Renal pelvis (tissue), 4 donors: ENCODE results near the gene UBE2Q1. TPM values are rescaled to one million over a fixed set of nuclear protein-coding genes. Genes with fewer than 3 reads are reported as not detected.

ENCODE experiments used
- DNase-seq: peaks from one replicate; pipeline ENCODE4 v3.0.0-alpha.2; 2013
- polyA plus RNA-seq, 3 donors: library from polyadenylated mRNA; unstranded; fragments of 120-200 nt; gene quantifications; one replicate each; pipeline ENCODE4 v1.2.1, GENCODE V29; 2013; ENCODE audit not compliant: insufficient read length in 3 of 3

The UBE2Q1 gene
- polyA plus RNA-seq, 3 donors: 114 to 121 (median 117) TPM

DNA sequence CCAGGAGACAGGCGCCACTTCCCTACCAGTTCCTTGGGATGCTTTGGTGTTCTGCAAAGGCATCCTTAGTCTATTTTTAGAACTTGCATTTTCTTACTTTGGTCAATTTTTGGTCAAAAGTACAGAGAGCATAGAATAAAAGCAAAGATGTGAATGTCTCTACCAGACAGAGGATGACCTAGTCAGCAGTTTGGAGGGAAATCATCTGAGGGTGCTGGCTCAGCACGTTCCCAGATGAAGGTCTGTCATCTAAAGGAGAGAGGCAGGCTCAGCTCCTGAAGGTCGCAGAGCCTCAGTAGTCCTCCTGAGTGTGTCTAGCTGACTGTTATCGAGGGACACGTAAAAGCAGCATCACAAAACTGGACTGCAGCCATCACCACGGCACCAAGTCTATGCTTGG is 24.4 kb upstream of the UBE2Q1 start:
- DNase-seq: no peak

DNA sequence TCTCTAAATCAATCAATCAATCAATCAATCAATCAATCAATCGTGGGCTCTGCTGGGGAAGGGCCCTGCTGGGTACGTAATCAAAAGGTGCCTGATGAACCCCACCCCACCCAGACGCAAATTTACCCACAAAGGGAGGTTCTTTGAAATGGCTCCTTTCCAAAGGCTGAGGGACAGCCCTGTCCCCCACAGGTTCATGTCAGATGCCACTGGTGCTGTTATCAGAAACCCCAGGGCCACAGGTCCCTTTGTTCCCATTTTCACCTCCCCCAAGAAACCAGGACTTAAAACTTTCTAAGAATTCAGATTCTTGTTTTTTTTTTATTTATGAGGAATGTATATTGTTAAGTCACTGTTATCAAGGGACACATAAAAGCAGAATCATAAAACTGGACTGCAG is 23.3 kb upstream of the UBE2Q1 start:
- no peak for DNase-seq

DNA sequence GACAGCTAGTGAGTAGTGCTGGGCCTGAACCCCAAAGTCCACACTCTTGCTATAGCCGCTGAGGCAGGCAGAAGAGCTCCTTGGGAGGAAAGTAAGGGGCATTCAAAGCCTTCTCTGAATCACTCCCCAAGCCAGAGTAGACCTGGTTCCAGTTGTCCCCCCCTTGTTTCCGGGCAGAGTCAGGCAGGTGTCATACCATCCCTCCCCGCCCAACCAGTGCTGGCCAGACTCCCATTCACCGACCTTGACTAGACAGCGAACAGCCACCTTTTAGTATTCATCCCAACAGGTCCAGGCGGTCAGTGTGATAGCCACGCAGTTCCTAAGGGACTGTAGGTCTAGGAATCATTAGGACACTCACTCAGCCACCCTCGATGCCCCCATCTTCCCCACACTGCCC is 20.9 kb upstream of the UBE2Q1 start:
- no peak for DNase-seq

DNA sequence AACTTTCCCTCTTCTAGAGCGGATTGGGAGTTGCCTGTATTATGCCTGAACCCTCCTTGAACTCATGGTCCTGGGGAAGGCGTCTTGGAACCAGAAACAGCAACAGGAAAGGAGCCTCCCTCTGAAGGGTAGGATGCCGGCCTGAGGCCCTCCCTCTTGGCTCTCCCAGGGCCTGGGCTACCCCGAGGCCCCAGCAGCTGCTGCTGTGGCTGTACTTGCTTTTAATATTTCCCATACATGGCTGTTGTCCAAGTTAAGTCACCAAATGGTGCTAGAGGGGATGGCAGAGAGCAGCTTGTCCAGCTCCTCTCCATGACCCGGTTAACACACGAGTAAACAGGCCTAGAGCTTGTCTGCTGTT is 19.6 kb upstream of the UBE2Q1 start:
- no peak for DNase-seq

DNA sequence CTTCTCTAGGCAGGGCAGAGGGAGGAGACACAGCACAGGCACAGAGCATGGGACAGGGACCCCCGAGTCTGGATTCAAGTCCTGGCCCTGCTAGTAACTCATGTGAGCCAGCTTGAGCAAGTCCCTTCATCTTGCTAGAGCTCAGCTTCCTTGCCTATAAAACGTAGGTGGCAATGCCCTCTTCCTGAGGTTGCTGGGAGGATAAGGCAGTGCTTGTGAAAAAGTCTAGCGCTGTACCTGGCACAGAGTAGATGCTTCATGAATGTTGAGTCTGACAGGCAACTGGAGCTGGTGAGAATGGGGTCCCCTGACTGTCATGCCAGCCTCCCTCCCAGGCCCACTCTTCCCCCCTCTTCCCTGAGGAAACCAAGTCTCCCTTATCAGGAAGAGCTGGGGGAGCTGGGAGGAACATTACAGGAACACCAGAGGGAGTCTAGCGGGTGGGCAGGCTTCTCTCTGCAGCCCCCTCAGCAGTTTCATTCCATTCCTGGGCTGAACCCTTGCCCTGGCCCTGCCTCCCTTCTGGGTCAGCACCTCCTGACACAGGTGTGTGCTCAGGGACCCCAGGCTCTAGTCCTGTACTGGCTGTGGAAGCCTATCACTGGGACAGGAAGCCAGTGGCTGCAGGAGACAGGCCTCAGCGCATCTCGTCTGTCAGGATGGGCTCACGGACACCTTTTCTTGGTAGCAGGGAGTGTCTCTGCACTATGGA is 19.0 kb upstream of the UBE2Q1 start:
- no peak for DNase-seq

DNA sequence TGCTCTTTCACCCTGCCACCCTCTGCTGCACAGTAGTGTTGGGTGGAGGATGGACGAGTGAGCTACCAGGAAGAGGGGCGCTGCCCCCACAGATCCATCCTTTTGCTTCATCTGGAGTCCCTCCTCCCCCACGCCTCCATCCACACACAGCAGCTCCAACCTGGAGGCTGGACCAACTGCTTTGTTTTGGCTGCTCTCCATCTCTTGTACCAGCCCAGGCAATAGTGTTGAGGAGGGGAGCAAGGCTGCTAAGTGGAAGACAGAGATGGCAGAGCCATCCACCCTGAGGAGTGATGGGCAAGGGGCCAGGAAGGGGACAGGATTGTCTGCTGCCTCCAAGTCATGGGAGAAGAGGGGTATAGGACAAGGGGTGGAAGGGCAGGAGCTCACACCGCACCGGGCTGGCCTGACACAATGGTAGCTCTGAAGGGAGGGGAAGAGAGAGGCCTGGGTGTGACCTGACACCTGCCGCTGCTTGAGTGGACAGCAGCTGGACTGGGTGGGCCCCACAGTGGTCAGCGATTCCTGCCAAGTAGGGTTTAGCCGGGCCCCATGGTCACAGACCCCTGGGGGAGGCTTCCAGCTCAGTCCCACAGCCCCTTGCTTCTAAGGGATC is 17.6 kb upstream of the UBE2Q1 start:
- DNase-seq: no peak

DNA sequence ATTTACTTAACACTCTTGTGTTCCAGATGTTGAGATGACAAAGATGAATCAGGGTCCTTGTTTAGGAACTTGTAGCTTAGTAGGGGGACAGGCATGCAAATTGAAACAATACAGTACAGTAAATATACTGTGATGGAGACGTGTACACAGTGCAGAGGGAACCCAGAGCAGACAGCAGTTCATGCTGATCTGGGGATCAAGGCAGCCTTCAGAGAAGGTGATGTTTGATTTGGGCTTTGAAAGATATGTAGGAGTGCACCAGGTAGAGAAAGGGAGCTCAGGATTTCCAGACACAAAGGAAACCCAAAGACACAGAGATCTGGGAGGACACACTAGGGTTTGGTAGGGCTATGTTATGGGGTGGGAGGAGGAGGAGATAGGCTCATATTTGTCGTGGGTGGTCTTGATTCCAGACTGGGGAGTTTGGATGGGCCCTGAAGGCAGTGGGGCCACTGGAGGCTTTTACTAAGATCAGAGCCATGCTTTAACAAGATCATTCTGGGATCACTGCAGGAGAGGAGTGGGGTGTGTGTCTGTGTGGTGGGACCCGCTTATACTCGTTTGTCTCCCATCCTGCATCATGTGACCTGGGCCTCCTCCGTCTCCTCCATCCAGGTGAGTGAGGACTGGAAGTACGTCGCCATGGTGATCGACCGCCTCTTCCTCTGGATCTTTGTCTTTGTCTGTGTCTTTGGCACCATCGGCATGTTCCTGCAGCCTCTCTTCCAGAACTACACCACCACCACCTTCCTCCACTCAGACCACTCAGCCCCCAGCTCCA is 16.9 kb upstream of the UBE2Q1 start:
- no peak for DNase-seq

DNA sequence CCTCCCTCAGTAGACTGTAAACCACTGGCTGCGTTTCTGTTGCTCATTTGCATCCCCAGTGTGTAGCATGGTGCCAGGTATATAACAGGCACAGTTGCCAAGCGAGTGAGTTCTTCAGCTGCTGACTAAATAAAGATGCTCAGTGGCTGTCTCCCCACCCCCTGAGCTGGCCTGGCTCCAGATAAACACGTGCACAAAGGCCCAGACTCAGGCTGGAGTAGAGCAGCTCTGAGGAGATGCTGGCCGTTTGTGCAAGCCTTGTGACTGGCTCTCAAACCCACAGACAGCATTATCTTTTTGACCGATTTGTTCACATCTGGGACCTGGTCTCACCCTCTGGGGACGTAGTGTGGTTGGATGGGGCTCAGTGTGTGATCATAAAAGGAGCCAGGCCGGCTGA is 16.3 kb upstream of the UBE2Q1 start:
- no peak for DNase-seq

DNA sequence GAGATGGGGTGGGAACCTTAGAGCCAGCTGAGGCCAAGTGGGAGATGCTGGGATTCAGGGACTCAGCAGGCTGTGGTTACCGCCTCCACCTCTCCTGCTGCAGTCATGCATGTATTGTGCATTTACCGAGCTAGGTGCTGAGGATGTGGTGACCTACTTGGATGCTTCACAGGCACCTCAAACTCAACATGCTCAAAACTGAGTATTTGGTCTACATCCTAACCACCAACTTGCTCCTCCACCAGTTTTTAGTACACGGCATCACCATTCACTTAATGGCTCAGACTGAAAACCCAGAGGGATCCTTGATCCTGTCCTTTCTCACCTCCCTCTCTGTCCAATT is 14.7 kb upstream of the UBE2Q1 start:
- no peak for DNase-seq

DNA sequence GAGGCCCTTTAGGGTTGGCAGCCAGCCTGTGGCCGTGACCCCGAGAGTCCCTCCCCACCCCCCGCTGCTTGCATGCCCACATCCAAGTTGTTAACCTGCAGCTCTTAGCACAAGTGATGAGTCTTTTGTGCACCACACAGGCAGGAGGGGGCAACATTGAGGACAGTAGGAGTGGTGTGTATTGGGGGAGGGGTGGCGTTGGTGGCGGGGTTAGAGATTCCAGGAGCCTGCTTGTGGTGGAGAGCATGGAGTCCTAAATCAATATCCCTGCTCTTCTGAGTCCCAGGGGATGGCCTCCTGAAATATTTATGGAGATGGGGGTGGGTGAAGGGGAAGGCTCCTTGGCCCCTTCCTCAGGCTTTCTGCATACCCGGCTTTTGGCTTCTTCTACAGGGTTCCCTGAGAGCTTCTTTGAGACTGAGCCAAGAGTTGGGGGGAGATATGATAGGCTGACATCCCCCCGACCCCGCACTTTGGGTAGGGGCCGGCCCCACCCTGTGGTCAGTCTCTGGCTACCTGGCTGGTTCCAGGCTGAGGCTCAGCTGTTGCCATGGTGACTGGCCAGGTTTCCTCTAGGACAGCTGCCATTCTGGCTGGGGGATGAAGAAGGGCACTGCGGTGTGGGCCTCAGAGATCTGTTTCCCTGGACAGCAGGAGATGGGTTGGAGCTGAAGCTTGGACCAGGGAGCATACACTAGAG is 14.2 kb upstream of the UBE2Q1 start:
- DNase-seq: no peak

DNA sequence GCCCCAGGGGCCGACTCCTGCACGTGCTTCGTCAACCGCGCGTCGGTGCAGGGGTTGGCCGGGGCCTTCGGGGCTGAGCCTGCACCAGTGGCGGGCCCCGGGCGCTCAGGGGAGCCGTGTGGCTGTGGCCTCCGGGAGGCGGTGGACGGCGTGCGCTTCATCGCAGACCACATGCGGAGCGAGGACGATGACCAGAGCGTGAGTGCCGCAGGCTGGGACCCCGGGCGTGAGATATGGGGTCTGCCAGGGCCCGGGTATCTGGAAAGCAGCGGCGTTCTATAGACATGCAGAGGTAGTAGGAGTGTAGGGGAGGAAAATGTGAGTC is 13.5 kb upstream of the UBE2Q1 start:
- DNase-seq: no peak

DNA sequence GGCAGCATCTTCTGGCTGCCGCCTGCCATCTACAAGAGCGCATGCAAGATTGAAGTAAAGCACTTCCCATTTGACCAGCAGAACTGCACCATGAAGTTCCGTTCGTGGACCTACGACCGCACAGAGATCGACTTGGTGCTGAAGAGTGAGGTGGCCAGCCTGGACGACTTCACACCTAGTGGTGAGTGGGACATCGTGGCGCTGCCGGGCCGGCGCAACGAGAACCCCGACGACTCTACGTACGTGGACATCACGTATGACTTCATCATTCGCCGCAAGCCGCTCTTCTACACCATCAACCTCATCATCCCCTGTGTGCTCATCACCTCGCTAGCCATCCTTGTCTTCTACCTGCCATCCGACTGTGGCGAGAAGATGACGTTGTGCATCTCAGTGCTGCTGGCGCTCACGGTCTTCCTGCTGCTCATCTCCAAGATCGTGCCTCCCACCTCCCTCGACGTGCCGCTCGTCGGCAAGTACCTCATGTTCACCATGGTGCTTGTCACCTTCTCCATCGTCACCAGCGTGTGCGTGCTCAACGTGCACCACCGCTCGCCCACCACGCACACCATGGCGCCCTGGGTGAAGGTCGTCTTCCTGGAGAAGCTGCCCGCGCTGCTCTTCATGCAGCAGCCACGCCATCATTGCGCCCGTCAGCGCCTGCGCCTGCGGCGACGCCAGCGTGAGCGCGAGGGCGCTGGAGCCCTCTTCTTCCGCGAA is 12.9 kb upstream of the UBE2Q1 start:
- DNase-seq: no peak

DNA sequence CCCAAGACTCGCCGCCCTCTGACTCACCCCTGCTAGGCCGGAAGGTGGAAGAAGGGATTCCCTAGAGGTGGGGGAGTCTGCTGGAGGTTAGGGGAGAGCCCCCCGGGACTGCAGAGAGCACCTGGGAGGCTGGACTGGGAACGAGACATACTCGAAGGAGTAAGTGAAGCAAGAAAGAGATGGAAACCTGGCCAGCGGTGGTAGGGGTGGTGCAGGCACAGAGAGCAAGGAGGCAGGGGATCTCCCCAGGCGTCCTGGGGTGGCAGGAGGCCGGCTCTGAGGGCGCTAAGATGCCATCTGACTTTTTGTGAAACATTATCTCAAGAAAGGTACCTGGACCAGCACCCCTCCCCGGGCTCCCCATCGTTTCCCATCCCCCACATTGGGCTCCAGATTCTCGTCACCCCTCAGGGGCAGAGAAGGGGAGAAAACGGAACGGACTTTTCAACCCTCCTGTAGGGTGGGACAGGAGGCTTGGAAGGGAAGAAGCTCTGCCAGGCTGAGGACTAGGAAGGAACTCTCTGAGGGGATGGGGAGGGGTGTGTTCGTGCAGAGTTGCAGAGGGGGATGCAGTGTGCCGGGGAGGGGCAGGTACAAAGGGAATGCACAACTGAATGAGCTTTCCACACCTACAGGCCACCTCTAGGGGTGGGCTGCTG is 9.8 kb upstream of the UBE2Q1 start:
- DNase-seq: no peak

DNA sequence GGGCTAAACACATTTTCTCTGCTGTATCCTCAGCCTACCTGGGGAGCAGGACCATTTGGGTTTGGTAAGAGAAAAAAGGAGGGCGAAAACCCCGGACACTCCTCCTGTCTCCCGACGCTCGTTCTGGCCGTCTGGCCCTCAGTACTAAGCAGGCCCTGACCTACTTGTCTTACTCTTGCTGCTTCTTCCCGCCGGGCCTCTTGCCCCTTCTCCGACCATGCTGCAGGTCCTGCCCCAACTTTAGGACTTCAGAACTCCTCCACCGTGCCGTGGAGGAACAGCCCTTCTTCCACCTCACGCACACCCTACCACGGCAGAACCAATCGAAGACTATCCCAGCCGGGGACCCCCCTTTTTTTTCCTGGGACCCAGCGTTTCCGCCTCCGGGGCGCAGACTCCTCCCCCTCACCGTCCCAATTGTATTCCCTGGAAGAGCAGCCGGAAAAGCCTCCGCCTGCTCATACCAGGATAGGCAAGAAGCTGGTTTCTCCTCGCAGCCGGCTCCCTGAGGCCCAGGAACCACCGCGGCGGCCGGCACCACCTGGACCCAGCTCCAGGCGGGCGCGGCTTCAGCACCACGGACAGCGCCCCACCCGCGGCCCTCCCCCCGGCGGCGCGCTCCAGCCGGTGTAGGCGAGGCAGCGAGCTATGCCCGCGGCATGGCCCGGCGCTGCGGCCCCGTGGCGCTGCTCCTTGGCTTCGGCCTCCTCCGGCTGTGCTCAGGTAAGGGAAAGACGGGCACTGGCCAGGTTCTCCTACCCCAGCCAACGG is 9.1 kb upstream of the UBE2Q1 start, which contains the start of gene CHRNB2:
Gene CHRNB2, plus strand, starts transcription at position 393 of the 771 bp plus-strand sequence. Its CDS starts 267 bp downstream, at position 660.
- DNase-seq: peak; percentile 78

DNA sequence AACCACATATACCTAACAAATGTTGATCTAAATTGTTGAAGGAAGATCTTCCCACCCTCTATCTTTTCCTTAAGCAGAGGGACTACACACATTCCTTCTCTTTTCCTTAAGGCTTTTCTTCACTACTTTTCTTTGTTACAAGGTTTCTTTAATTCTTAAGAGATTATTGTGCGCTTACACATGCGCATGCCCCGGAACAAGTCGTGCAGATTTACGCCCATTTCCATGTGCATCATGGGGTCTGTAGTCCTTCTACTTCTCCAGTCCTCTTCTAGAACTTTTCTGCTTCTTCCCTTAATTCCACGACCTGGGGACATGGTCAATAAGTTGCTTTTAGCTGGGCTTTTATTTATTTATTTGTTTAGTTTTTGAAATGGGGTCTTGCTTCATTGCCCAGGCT is 7.4 kb upstream of the UBE2Q1 start:
- DNase-seq: no peak

DNA sequence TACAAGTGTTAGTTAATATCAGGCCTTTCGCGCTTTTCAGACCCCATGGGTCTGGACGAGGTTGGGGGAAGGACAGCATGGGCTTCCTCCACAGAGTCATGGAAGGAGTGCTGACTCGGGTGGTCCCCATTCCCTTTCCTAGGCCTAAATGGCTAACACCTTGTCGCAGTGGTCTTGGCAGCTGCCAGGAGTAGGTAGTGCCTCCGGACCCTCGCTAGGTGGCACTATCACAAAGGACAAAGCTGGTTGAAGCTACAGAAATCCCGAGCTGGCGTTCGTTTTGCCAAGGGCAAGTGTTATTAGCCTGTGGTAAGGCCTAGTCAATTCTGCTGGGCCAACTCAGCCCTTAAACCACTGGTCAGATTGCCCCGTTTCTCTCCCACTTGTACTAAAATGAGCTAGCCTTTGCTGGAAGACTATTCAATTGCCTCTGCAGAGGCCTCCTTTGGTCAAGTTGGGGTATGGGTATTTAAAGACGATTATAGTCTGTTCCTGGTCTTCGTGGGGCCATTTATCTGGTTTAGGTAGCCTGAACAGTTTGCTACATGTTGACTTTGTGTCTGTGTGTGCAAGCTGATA is 1.1 kb upstream of the UBE2Q1 start:
- peak; percentile 91 for DNase-seq

DNA sequence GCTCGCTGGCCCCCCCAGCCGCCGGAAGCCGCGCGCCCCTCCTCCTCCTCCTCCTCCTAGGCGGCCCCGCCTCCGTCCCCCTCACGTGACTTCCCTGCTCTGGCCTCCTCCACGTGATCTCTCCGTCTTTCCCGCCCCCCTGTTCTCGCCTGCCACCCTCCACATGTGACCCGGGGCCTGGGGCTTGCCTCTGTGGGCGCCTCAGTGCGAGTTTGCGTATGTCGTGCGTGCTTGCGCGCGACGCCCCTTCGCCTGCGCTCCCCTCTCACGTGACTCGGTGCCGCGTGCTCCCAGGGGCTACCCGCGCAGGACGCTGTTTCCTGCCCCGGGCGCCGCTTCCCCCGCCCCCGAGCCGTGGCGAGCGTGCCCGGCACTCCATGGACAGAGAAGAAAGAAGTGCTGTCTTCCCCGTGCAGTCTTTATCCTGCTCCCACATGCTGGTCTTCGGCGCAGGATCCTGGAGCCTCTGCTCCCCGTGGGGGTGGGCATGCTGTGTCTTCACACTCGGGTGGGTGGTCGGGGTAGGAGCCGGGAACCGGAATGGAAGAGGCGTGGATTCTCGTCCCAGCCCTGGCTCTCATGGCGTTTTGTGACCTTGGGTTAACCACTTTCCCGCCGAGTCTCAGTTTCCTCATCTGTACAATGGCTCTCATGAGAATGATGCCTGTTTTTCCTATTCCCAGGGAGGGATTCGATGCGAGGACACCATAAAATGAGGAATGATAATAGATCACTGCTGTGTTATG is 431 bp upstream of the UBE2Q1 start:
- peak; percentile 98 for DNase-seq

DNA sequence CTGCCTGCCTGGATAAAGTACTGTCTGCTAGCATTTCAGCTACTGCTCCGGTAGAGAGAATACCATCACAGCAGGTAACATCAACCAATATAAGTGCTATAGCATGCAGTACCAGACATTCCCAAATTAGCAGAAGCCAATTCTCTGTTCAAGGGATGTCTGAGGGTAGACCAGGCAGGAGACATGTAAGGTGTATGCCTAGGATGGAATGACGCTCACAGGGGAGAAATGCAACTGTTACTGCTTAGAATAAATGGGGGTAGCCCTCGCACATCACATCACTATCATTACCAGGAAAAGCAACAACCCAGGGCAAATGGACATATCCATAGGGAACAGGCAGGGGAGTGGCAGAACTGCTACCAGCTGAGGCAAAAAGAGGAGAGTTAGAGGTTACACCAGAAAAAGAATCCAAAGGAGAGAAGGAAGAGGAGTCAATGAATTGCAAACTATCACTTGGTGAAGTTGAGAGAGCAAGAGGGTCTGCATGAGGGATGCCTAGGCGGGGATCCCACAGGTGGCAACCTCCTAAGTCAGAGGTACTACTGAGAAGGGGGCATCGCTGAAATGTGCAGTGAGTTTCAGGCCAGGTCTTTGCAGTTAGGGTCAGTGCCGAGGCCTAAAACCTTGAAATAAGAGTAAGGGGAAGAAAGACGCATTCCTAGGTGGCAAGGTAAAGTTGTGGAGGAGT is 1.1 kb downstream of the UBE2Q1 start:
- no peak for DNase-seq

DNA sequence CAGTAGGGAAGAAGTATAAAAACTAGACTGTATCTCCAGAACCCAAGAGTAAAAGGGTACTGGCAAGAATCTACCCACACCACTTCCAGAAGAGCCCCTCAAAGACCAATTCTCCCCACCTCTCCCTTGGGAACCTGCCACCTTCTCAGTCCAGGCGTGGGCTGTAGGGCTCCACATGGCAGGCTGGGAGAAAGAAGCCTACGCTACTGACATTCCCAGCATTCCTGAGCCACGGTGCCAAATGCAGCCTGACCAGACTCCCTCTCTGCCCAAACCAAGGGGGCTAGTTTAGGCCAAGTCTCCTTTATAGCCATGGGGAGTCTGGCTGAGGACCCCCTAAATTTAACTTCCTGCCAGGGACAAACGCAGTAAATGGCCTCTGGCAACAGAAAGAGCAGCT is 2.0 kb downstream of the UBE2Q1 start:
- no peak for DNase-seq
